Trophoblast cell (in vitro differentiated cells and primary cell): Measurements from ENCODE around the gene BBS9.

Source experiments
- DNase-seq, 2 donors: peaks; one replicate each; pipeline ENCODE4 v3.0.0-alpha.2; 2016
- H2AFZ ChIP-seq: 2 replicates; pipeline ENCODE4 v1.6.1; 2013; ENCODE audit warnings: low read length, moderate library complexity, mild to moderate bottlenecking; ENCODE audit not compliant: insufficient read depth, poor library complexity
- H2AK5ac ChIP-seq: 2 replicates; pipeline ENCODE4 v1.6.1; 2013; ENCODE audit warnings: mild to moderate bottlenecking, low read length
- H2BK120ac ChIP-seq: 2 replicates; pipeline ENCODE4 v1.6.1; 2013; ENCODE audit warnings: low read length, mild to moderate bottlenecking, moderate library complexity; ENCODE audit not compliant: insufficient read depth, poor library complexity
- H2BK12ac ChIP-seq: 2 replicates; pipeline ENCODE4 v1.6.1; 2013; ENCODE audit warnings: mild to moderate bottlenecking, low read length, moderate library complexity
- H2BK5ac ChIP-seq: 2 replicates; pipeline ENCODE4 v1.6.1; 2013; ENCODE audit warnings: low read length, low read depth, moderate library complexity, mild to moderate bottlenecking; ENCODE audit not compliant: poor library complexity
- H3K14ac ChIP-seq: 2 replicates; pipeline ENCODE4 v1.6.1; 2013; ENCODE audit warnings: mild to moderate bottlenecking, low read length
- H3K18ac ChIP-seq: 2 replicates; pipeline ENCODE4 v1.6.1; 2013; ENCODE audit warnings: mild to moderate bottlenecking, low read length
- H3K23ac ChIP-seq: 2 replicates; pipeline ENCODE4 v1.6.1; 2013; ENCODE audit warnings: low read length
- H3K27ac ChIP-seq: 2 replicates; pipeline ENCODE4 v1.5.1; 2013; ENCODE audit warnings: low read depth, mild to moderate bottlenecking, inconsistent platforms, low read length, moderate library complexity
- H3K27me3 ChIP-seq: 2 replicates; pipeline ENCODE4 v1.6.1; 2013; ENCODE audit warnings: inconsistent platforms, mild to moderate bottlenecking, low read length, moderate library complexity; ENCODE audit not compliant: insufficient read depth
- H3K36me3 ChIP-seq, 2 experiments: 1 replicate in 1 of 2; 2 replicates in 1 of 2; pipeline ENCODE4 v1.6.1; 2013; ENCODE audit warnings: low read length in 2 of 2, mild to moderate bottlenecking in 2 of 2, moderate library complexity in 1 of 2; ENCODE audit not compliant: insufficient read depth in 2 of 2, control insufficient read depth in 1 of 2
- H3K4ac ChIP-seq: 2 replicates; pipeline ENCODE4 v1.6.1; 2013; ENCODE audit warnings: low read depth, mild to moderate bottlenecking, low read length, moderate library complexity
- H3K4me1 ChIP-seq, 2 experiments: 1 replicate in 1 of 2; 2 replicates in 1 of 2; pipeline ENCODE4 v1.6.1; 2013; ENCODE audit warnings: low read length in 2 of 2, mild to moderate bottlenecking in 2 of 2, moderate library complexity in 1 of 2; ENCODE audit not compliant: insufficient read depth in 2 of 2, control insufficient read depth in 1 of 2
- H3K4me2 ChIP-seq: 2 replicates; pipeline ENCODE4 v1.6.1; 2013; ENCODE audit warnings: inconsistent platforms, mild to moderate bottlenecking, low read length, moderate library complexity
- H3K4me3 ChIP-seq: 2 replicates; pipeline ENCODE4 v1.5.1; 2013; ENCODE audit warnings: mild to moderate bottlenecking, low read depth, low read length, inconsistent platforms
- H3K79me1 ChIP-seq: one replicate; pipeline ENCODE4 v1.6.1; 2013; ENCODE audit warnings: low read length
- H3K79me2 ChIP-seq: 2 replicates; pipeline ENCODE4 v1.6.1; 2013; ENCODE audit warnings: low read length, mild to moderate bottlenecking; ENCODE audit not compliant: control insufficient read depth, insufficient read depth, poor library complexity
- H3K9ac ChIP-seq: 2 replicates; pipeline ENCODE4 v1.6.1; 2013; ENCODE audit warnings: mild to moderate bottlenecking, low read length
- H3K9me3 ChIP-seq: 2 replicates; pipeline ENCODE4 v1.6.1; 2013; ENCODE audit warnings: low read depth, mild to moderate bottlenecking, control low read depth, inconsistent platforms, low read length; ENCODE audit not compliant: insufficient read depth
- H4K12ac ChIP-seq: 2 replicates; pipeline ENCODE4 v1.6.1; 2013; ENCODE audit warnings: low read depth, mild to moderate bottlenecking, low read length, moderate library complexity
- H4K8ac ChIP-seq: 2 replicates; pipeline ENCODE4 v1.6.1; 2013; ENCODE audit warnings: low read depth, mild to moderate bottlenecking, low read length, moderate library complexity
- H4K91ac ChIP-seq: one replicate; pipeline ENCODE4 v1.6.1; 2013; ENCODE audit warnings: low read depth, mild to moderate bottlenecking, low read length, moderate library complexity
- WGBS: extraction: QIAGEN DNeasy Blood & Tissue Kit; methylation state at CpG from one replicate; pipeline ENCODE4 v1.1.7; 2013; ENCODE audit warnings: missing lambda C conversion rate; ENCODE audit not compliant: insufficient read length, insufficient coverage; ENCODE audit errors: extremely low coverage; 5-methylcytosine and 5-hydroxymethylcytosine counted together

Gene BBS9

GRCh38 chr7:33616752-33617151 lies 487.4 kb downstream of the BBS9 start:
- H3K14ac ChIP-seq, result no peak overlapping the region
- peaks cover 0 to 3% of the 10 kb centered on the region in 2 experiments for H3K4me1 ChIP-seq
- WGBS, result no CpG with 5 or more reads among the region's 2 CpGs
- H2BK120ac ChIP-seq, result no peak overlapping the region
- no peak for DNase-seq
- no peak overlapping the region for H2BK5ac ChIP-seq
- no peak overlapping the region for H2BK12ac ChIP-seq
- no peak overlapping the region for H4K12ac ChIP-seq
- no peaks in the 10 kb centered on the region for H3K9me3 ChIP-seq
- no peak overlapping the region for H4K91ac ChIP-seq
- no peak overlapping the region for H2AFZ ChIP-seq
- no peak overlapping the region for H3K27ac ChIP-seq
- H3K18ac ChIP-seq, result no peak overlapping the region
- no peaks in the 10 kb centered on the region for H3K79me2 ChIP-seq
- H3K79me1 ChIP-seq, result no peaks in the 10 kb centered on the region
- no peak overlapping the region for H3K23ac ChIP-seq
- H3K9ac ChIP-seq, result no peak overlapping the region
- no peak overlapping the region for H3K4me3 ChIP-seq
- no peaks in the 10 kb centered on the region for H3K36me3 ChIP-seq
- no peak overlapping the region for H3K4ac ChIP-seq
- no peak overlapping the region for H3K4me2 ChIP-seq
- no peaks in the 10 kb centered on the region for H3K27me3 ChIP-seq
- no peak overlapping the region for H2AK5ac ChIP-seq
- H4K8ac ChIP-seq, result no peak overlapping the region

- H3K23ac ChIP-seq, result no peak overlapping the region
- no peak overlapping the region for H3K9ac ChIP-seq
- H3K9me3 ChIP-seq, result no peaks in the 10 kb centered on the region
- H3K14ac ChIP-seq, result no peak overlapping the region
- H4K12ac ChIP-seq, result no peak overlapping the region
- H3K79me1 ChIP-seq, result no peaks in the 10 kb centered on the region
- H3K36me3 ChIP-seq, result no peaks in the 10 kb centered on the region
- WGBS, result no CpG with 5 or more reads among the region's 2 CpGs
- H3K79me2 ChIP-seq, result no peaks in the 10 kb centered on the region
- no peak overlapping the region for H3K4me2 ChIP-seq
- no peak overlapping the region for H3K4me3 ChIP-seq
- H3K18ac ChIP-seq, result no peak overlapping the region
- no peak overlapping the region for H2BK12ac ChIP-seq
- H3K27me3 ChIP-seq, result no peaks in the 10 kb centered on the region
- H2AFZ ChIP-seq, result no peak overlapping the region
- no peak overlapping the region for H4K91ac ChIP-seq
- H3K27ac ChIP-seq, result no peak overlapping the region
- no peak overlapping the region for H2BK5ac ChIP-seq
- no peak overlapping the region for H2AK5ac ChIP-seq
- no peak overlapping the region for H2BK120ac ChIP-seq
- no peak overlapping the region for H3K4ac ChIP-seq
- H3K4me1 ChIP-seq, result peaks cover 0 to 3% of the 10 kb centered on the region in 2 experiments
- H4K8ac ChIP-seq, result no peak overlapping the region
- DNase-seq, result no peak
These were observed 489.9 kb downstream of the BBS9 start for GRCh38 chr7:33619264-33619663.

- H3K27ac ChIP-seq, result no peak overlapping the region
- H3K27me3 ChIP-seq, result no peaks in the 10 kb centered on the region
- no peaks in the 10 kb centered on the region for H3K36me3 ChIP-seq
- no peak overlapping the region for H2AK5ac ChIP-seq
- no peak overlapping the region for H4K91ac ChIP-seq
- no peak overlapping the region for H3K4me3 ChIP-seq
- H3K9ac ChIP-seq, result no peak overlapping the region
- H2BK5ac ChIP-seq, result no peak overlapping the region
- H2AFZ ChIP-seq, result no peak overlapping the region
- no peak overlapping the region for H3K14ac ChIP-seq
- no peaks in the 10 kb centered on the region for H3K4me1 ChIP-seq
- H3K9me3 ChIP-seq, result peaks cover 1% of the 10 kb centered on the region
- H3K18ac ChIP-seq, result no peak overlapping the region
- no peak for DNase-seq
- no peak overlapping the region for H2BK120ac ChIP-seq
- no peaks in the 10 kb centered on the region for H3K79me1 ChIP-seq
- H3K23ac ChIP-seq, result no peak overlapping the region
- H3K4me2 ChIP-seq, result no peak overlapping the region
- no peak overlapping the region for H3K4ac ChIP-seq
- no CpG with 5 or more reads among the region's 1 CpG for WGBS
- H2BK12ac ChIP-seq, result no peak overlapping the region
- no peaks in the 10 kb centered on the region for H3K79me2 ChIP-seq
- H4K12ac ChIP-seq, result no peak overlapping the region
- no peak overlapping the region for H4K8ac ChIP-seq
These were observed 493.9 kb downstream of the BBS9 start for GRCh38 chr7:33623267-33623666.

- Histone ChIP-seq H3K4ac (no peak overlapping the region), H2AFZ (no peak overlapping the region), H4K8ac (no peak overlapping the region), H3K14ac (no peak overlapping the region), H2BK120ac (no peak overlapping the region), H3K36me3 (no peaks in the 10 kb centered on the region), H4K91ac (no peak overlapping the region), H3K27me3 (no peaks in the 10 kb centered on the region), H3K4me3 (no peak overlapping the region), H3K4me2 (no peak overlapping the region), H2BK5ac (no peak overlapping the region), H4K12ac (no peak overlapping the region), H3K9ac (no peak overlapping the region), H3K4me1 (no peaks in the 10 kb centered on the region), H3K9me3 (peaks cover 1% of the 10 kb centered on the region), H3K27ac (no peak overlapping the region), H2BK12ac (no peak overlapping the region), H3K23ac (no peak overlapping the region), H2AK5ac (no peak overlapping the region), H3K79me2 (no peaks in the 10 kb centered on the region), H3K18ac (no peak overlapping the region), H3K79me1 (no peaks in the 10 kb centered on the region)
- DNase-seq, result no peak
These were observed 494.9 kb downstream of the BBS9 start for GRCh38 chr7:33624215-33624614.
